Smooth muscle cell (in vitro differentiated cells): ENCODE data around the gene TIGD4. TPM values are rescaled to one million over a fixed set of nuclear protein-coding genes. Genes with fewer than 3 reads are reported as not detected.

Experiments used
- DNase-seq: peaks from one replicate; lab custom pipeline; 2025; ENCODE audit not compliant: unreplicated experiment; lab: John Stamatoyannopoulos, UW
- H2AFZ ChIP-seq: fragments of 200-600 bp; sonication (generic); 2 replicates; pipeline ENCODE4 v1.6.0; 2016; ENCODE audit warnings: antibody characterized with exemption, low read depth, mild to moderate bottlenecking
- H3F3A ChIP-seq: fragments of 200-600 bp; sonication (generic); 2 replicates; pipeline ENCODE4 v1.6.0; 2017; ENCODE audit warnings: antibody characterized with exemption, low read depth
- H3K27ac ChIP-seq: fragments of 200-600 bp; sonication (generic); 2 replicates; pipeline ENCODE4 v1.5.1; 2016; ENCODE audit warnings: low read depth, mild to moderate bottlenecking
- H3K27me3 ChIP-seq: fragments of 200-600 bp; sonication (generic); 2 replicates; pipeline ENCODE4 v1.6.1; 2016; ENCODE audit warnings: low read depth, mild to moderate bottlenecking
- H3K36me3 ChIP-seq: fragments of 200-600 bp; sonication (generic); 2 replicates; pipeline ENCODE4 v1.5.1; 2016; ENCODE audit warnings: low read depth
- H3K4me1 ChIP-seq: fragments of 200-600 bp; sonication (generic); 2 replicates; pipeline ENCODE4 v1.5.1; 2016; ENCODE audit warnings: low read depth
- H3K4me2 ChIP-seq: fragments of 200-600 bp; sonication (generic); 2 replicates; pipeline ENCODE4 v1.6.0; 2016; ENCODE audit warnings: mild to moderate bottlenecking
- H3K4me3 ChIP-seq: fragments of 200-600 bp; sonication (generic); 2 replicates; pipeline ENCODE4 v1.5.1; 2016; ENCODE audit warnings: mild to moderate bottlenecking
- H3K79me2 ChIP-seq: fragments of 200-600 bp; sonication (generic); 2 replicates; pipeline ENCODE4 v1.6.0; 2016; ENCODE audit warnings: low read depth, mild to moderate bottlenecking
- H3K9ac ChIP-seq: fragments of 200-600 bp; sonication (generic); 2 replicates; pipeline ENCODE4 v1.6.0; 2016; ENCODE audit warnings: low read depth
- H3K9me3 ChIP-seq: fragments of 200-600 bp; sonication (generic); replicated peaks from 2 replicates; pipeline ENCODE4 v1.5.1; 2016; ENCODE audit warnings: low read depth
- H4K20me1 ChIP-seq: fragments of 200-600 bp; sonication (generic); 2 replicates; pipeline ENCODE4 v1.6.0; 2016; ENCODE audit warnings: low read depth
- CTCF ChIP-seq: fragments of 200-600 bp; sonication (generic); IDR thresholded peaks from 2 replicates; pipeline ENCODE4 v1.5.1; 2017; ENCODE audit warnings: borderline replicate concordance, mild to moderate bottlenecking, antibody characterized with exemption; ENCODE audit not compliant: insufficient read depth, poor library complexity, severe bottlenecking
- WGBS: methylation state at CpG from one replicate; pipeline ENCODE4 v1.1.7; 2016; ENCODE audit warnings: low lambda C conversion rate; 5-methylcytosine and 5-hydroxymethylcytosine counted together
- polyA plus RNA-seq: library from polyadenylated mRNA; unstranded; fragments of >200 nt; fragmentation: Nextera tagmentation; extraction: Ambion mirVana; gene quantifications from 2 replicates; pipeline ENCODE4 v1.2.1, GENCODE V29; 2016
- total RNA-seq: library from RNA; depleted of rRNA; stranded (reverse); fragments of >200 nt; gene quantifications from 2 replicates; pipeline ENCODE4 v1.2.3, GENCODE V29; 2014

TIGD4 gene
- total and polyA plus RNA-seq, 2 experiments from 2014 or later, result 0.42 to 0.67 TPM

- Histone ChIP-seq H3K27me3 (no peaks in the 10 kb centered on the region), H3F3A (no peaks in the 10 kb centered on the region), H4K20me1 (no peaks in the 10 kb centered on the region), H3K9ac (no peak overlapping the region), H3K4me2 (no peak overlapping the region), H3K9me3 (no peaks in the 10 kb centered on the region), H3K4me3 (no peak overlapping the region), H3K27ac (no peak overlapping the region), H2AFZ (no peak overlapping the region), H3K4me1 (no peaks in the 10 kb centered on the region), H3K79me2 (no peaks in the 10 kb centered on the region), H3K36me3 (no peaks in the 10 kb centered on the region)
- WGBS, result 74% methylated on average over 3 of the region's 3 CpGs
- DNase-seq, result no peak
- no peak for TF ChIP-seq CTCF
Measured at GRCh38 chr4:152734699-152735050, 44.9 kb downstream of the TIGD4 start.

GRCh38 chr4:152734015-152734698 lies 45.4 kb downstream of the TIGD4 start:
- WGBS, result 79% methylated on average over 5 of the region's 5 CpGs
- Histone ChIP-seq H3K4me3 (no peak overlapping the region), H4K20me1 (no peaks in the 10 kb centered on the region), H3K4me1 (no peaks in the 10 kb centered on the region), H3K36me3 (no peaks in the 10 kb centered on the region), H3K79me2 (no peaks in the 10 kb centered on the region), H3K27ac (no peak overlapping the region), H3K9ac (no peak overlapping the region), H2AFZ (no peak overlapping the region), H3F3A (no peaks in the 10 kb centered on the region), H3K4me2 (no peak overlapping the region), H3K9me3 (no peaks in the 10 kb centered on the region), H3K27me3 (no peaks in the 10 kb centered on the region)
- no peak for DNase-seq
- TF ChIP-seq CTCF, result no peak

GRCh38 chr4:152731997-152732396 lies 47.5 kb downstream of the TIGD4 start:
- no peaks in the 10 kb centered on the region for H3F3A ChIP-seq
- no peaks in the 10 kb centered on the region for H3K4me1 ChIP-seq
- no peak overlapping the region for H3K9ac ChIP-seq
- no peak overlapping the region for H3K27ac ChIP-seq
- H3K9me3 ChIP-seq, result no peaks in the 10 kb centered on the region
- no peaks in the 10 kb centered on the region for H3K27me3 ChIP-seq
- 100% methylated on average over 2 of the region's 2 CpGs for WGBS
- no peaks in the 10 kb centered on the region for H4K20me1 ChIP-seq
- no peak overlapping the region for H2AFZ ChIP-seq
- H3K4me2 ChIP-seq, result no peak overlapping the region
- H3K4me3 ChIP-seq, result no peak overlapping the region
- H3K79me2 ChIP-seq, result no peaks in the 10 kb centered on the region
- TF ChIP-seq CTCF, result no peak
- no peaks in the 10 kb centered on the region for H3K36me3 ChIP-seq
- no peak for DNase-seq

- no peak overlapping the region for H3K27ac ChIP-seq
Measured at GRCh38 chr4:152729466-152729865, 50.1 kb downstream of the TIGD4 start.

More at GRCh38 chr4:152729466-152729865, 50.1 kb downstream of the TIGD4 start:
- no peak for DNase-seq
- Histone ChIP-seq H4K20me1 (no peaks in the 10 kb centered on the region), H3K79me2 (no peaks in the 10 kb centered on the region), H3K9me3 (no peaks in the 10 kb centered on the region), H3K36me3 (no peaks in the 10 kb centered on the region), H3K4me2 (no peak overlapping the region), H3F3A (no peaks in the 10 kb centered on the region), H3K27me3 (no peaks in the 10 kb centered on the region), H2AFZ (no peak overlapping the region), H3K4me1 (no peaks in the 10 kb centered on the region), H3K4me3 (no peak overlapping the region), H3K9ac (no peak overlapping the region)
- TF ChIP-seq CTCF, result no peak
- 38% methylated on average over 2 of the region's 2 CpGs for WGBS
